Thyroid gland (tissue), 4 donors: ENCODE results near the gene TOR4A. TPM values are rescaled to one million over a fixed set of nuclear protein-coding genes. Genes with fewer than 3 reads are reported as not detected.

Experiments
- DNase-seq, 2 donors: peaks; one replicate each; pipeline ENCODE4 v3.0.0-alpha.2; 2019
- H3K27ac ChIP-seq, 3 donors: fragments of 200-600 bp; sonication (generic); 1 replicate in 2 of 3; 2 replicates in 1 of 3; pipeline ENCODE4 v1.5.1; 2016 to 2019; ENCODE audit warnings: mild to moderate bottlenecking in 1 of 3, moderate library complexity in 1 of 3
- H3K27me3 ChIP-seq: fragments of 200-600 bp; sonication (generic); one replicate; pipeline ENCODE4 v1.5.1; 2019
- H3K36me3 ChIP-seq, 2 donors: fragments of 200-600 bp; sonication (generic); one replicate each; pipeline ENCODE4 v1.5.1; 2016 to 2019
- H3K4me1 ChIP-seq, 2 donors: fragments of 200-600 bp; sonication (generic); one replicate each; pipeline ENCODE4 v1.5.1; 2017 to 2019
- H3K4me3 ChIP-seq, 3 donors: fragments of 200-600 bp; sonication (generic); replicated peaks in 1 of 3; 1 replicate in 2 of 3; 2 replicates in 1 of 3; pipeline ENCODE4 v1.5.1; 2016; ENCODE audit warnings: mild to moderate bottlenecking in 1 of 3
- H3K9me3 ChIP-seq: fragments of 200-600 bp; sonication (generic); one replicate; pipeline ENCODE4 v1.5.1; 2017
- POLR2A ChIP-seq, 2 donors: fragments of 450-650 bp; IDR thresholded peaks; one replicate each; pipeline ENCODE4 v1.6.1; 2017; ENCODE audit warnings: antibody characterized with exemption in 2 of 2, mild to moderate bottlenecking in 2 of 2, moderate library complexity in 1 of 2
- WGBS, 2 donors: methylation state at CpG; one replicate each; pipeline ENCODE4 v1.1.5; 2017; 5-methylcytosine and 5-hydroxymethylcytosine counted together
- intact Hi-C: fragments of 100-400 bp; cut with DNase I; formaldehyde crosslinking; loops from one replicate; pipeline ENCODE4 v1.15.1; 2023
- total RNA-seq, 4 donors: library from RNA; depleted of rRNA; stranded (reverse); fragments of >200 nt; gene quantifications; one replicate each; pipeline ENCODE4 v1.2.3, GENCODE V29; 2016
- TF ChIP-seq, protein P1 (sequence below), 6 experiments: fragments of 200-600 bp in 3 of 6; fragments of 450-650 bp in 3 of 6; sonication (generic) in 3 of 6; IDR thresholded peaks; one replicate each; pipeline ENCODE4 v1.5.1; 2016 to 2019; ENCODE audit warnings: antibody characterized with exemption in 6 of 6, mild to moderate bottlenecking in 2 of 6, inconsistent platforms in 1 of 6, moderate library complexity in 1 of 6

The TOR4A gene
- total RNA-seq, 4 donors from 2014 or later: 10.8 to 14.7 (median 12.0) TPM

DNA sequence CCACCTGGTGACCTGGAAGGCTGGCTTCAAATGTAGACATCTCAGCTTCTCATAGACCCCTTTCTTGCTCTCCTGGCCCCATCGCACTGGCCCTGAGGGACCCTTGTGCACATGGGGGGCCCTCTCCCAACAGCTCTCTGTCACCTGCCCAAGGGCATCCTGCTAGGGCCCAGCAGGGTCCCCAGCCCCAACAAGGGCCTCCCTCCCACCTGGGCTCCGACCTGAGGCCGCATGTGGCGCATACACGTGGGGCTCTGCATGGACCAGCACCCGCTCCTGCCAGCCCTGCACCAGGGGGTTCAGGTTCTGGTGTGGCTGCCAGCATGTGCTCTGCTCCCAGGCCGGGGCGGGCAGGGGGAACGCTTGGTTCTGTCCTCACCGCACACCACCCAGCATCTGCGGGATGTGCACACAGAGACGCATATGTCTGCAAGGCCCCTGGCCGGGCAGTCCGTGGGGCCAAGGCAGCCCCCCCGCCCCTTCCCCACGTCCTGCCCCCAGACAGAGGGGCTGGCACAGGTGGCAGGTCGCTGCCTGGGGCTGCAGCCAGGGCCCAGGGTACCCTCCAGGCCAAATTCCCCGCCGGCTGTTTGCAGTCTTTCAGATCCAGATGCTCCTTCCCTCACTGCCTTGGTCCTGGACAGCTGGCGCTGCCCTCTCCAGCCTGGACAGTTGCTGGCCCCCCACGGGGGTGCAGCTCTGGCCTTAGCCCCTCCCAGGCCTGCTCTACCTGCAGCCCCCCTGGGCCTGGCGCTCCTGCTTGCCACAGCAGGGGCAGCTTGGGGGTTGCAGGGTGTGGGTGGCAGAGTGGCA lies 42.4 kb downstream of the TOR4A start:
- Histone ChIP-seq H3K27ac (no peak overlapping the region), H3K9me3 (no peaks in the 10 kb centered on the region), H3K27me3 (no peaks in the 10 kb centered on the region), H3K4me1 (peaks cover 7 to 34% of the 10 kb centered on the region in 2 donors), H3K36me3 (no peaks in the 10 kb centered on the region), H3K4me3 (no peak overlapping the region)
- intact Hi-C loops: no loop called here
- DNase-seq: no peak
- 94% methylated on average over 9 of the region's 22 CpGs for WGBS, 2 donors
- TF ChIP-seq POLR2A (IDR thresholded peaks at IDR 0.05): no peak
- TF ChIP-seq, protein P1, sequence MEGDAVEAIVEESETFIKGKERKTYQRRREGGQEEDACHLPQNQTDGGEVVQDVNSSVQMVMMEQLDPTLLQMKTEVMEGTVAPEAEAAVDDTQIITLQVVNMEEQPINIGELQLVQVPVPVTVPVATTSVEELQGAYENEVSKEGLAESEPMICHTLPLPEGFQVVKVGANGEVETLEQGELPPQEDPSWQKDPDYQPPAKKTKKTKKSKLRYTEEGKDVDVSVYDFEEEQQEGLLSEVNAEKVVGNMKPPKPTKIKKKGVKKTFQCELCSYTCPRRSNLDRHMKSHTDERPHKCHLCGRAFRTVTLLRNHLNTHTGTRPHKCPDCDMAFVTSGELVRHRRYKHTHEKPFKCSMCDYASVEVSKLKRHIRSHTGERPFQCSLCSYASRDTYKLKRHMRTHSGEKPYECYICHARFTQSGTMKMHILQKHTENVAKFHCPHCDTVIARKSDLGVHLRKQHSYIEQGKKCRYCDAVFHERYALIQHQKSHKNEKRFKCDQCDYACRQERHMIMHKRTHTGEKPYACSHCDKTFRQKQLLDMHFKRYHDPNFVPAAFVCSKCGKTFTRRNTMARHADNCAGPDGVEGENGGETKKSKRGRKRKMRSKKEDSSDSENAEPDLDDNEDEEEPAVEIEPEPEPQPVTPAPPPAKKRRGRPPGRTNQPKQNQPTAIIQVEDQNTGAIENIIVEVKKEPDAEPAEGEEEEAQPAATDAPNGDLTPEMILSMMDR (IDR thresholded peaks at IDR 0.05): no peak

- TF ChIP-seq POLR2A (IDR thresholded peaks at IDR 0.05): no peak
- TF ChIP-seq, protein P1 (IDR thresholded peaks at IDR 0.05): no peak
- no peaks in the 10 kb centered on the region for H3K9me3 ChIP-seq
- intact Hi-C loops: no loop called here
- H3K27me3 ChIP-seq: no peaks in the 10 kb centered on the region
- peaks cover 4 to 25% of the 10 kb centered on the region in 2 donors for H3K4me1 ChIP-seq
- 50 to 90% methylated on average over 4 to 6 of the region's 24 CpGs for WGBS, 2 donors
- no peak overlapping the region for H3K4me3 ChIP-seq
- no peak for DNase-seq
- no peak overlapping the region for H3K27ac ChIP-seq
- no peaks in the 10 kb centered on the region for H3K36me3 ChIP-seq
These were observed 43.2 kb downstream of the TOR4A start for GRCh38 chr9:137320555-137321384.

- intact Hi-C loops: no loop called here
- H3K27ac ChIP-seq: no peak overlapping the region
- H3K9me3 ChIP-seq: no peaks in the 10 kb centered on the region
- WGBS, 2 donors: 86 to 93% methylated on average over 15 to 21 of the region's 22 CpGs
- TF ChIP-seq, protein P1 (IDR thresholded peaks at IDR 0.05): no peak
- no peak for TF ChIP-seq POLR2A (IDR thresholded peaks at IDR 0.05)
- DNase-seq: no peak
- H3K36me3 ChIP-seq: no peaks in the 10 kb centered on the region
- no peaks in the 10 kb centered on the region for H3K27me3 ChIP-seq
- no peak overlapping the region for H3K4me3 ChIP-seq
- peaks cover 0 to 16% of the 10 kb centered on the region in 2 donors for H3K4me1 ChIP-seq
These were observed 44.3 kb downstream of the TOR4A start for GRCh38 chr9:137321726-137322361.

GRCh38 chr9:137323531-137324331 lies 46.2 kb downstream of the TOR4A start:
- Histone ChIP-seq H3K27ac (no peak overlapping the region), H3K4me1 (peaks cover 0 to 13% of the 10 kb centered on the region in 2 donors), H3K4me3 (no peak overlapping the region), H3K36me3 (no peaks in the 10 kb centered on the region), H3K9me3 (no peaks in the 10 kb centered on the region), H3K27me3 (no peaks in the 10 kb centered on the region)
- intact Hi-C loops: no loop called here
- no peak for DNase-seq
- TF ChIP-seq POLR2A (IDR thresholded peaks at IDR 0.05): no peak
- WGBS, 2 donors: 94% methylated on average over 19 to 27 of the region's 37 CpGs

DNA sequence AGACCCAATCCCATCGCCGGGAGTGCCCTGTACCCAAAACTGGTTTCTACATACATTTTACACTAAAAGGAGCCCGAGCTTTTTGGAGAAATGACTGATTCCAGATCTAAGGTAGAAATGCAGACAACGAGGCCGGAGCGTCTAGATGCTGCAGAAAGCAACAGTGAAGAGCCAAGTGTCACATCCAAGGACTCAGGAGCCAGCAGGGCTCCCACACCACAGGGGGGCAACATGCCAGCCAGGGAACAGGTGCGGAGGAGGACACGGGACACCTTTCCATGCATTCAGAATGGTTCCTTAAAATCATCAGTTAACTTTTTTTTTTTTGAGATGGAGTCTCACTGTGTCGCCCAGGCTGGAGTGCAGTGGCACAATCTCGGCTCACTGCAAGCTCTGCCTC lies 47.6 kb downstream of the TOR4A start:
- Histone ChIP-seq H3K27me3 (no peaks in the 10 kb centered on the region), H3K4me3 (no peak overlapping the region), H3K4me1 (peaks cover 0 to 11% of the 10 kb centered on the region in 2 donors), H3K9me3 (no peaks in the 10 kb centered on the region), H3K27ac (no peak overlapping the region), H3K36me3 (no peaks in the 10 kb centered on the region)
- 94 to 95% methylated on average over 10 of the region's 10 CpGs for WGBS, 2 donors
- intact Hi-C loops: no loop called here
- DNase-seq: no peak
- TF ChIP-seq, protein P1 (IDR thresholded peaks at IDR 0.05): no peak
- TF ChIP-seq POLR2A (IDR thresholded peaks at IDR 0.05): no peak
